NCI-H82 (cell line): ENCODE results near the gene CAMK2D.

Experiments
- DNase-seq: peaks from one replicate; lab custom pipeline; 2025; lab: John Stamatoyannopoulos, UW

CAMK2D gene

GRCh38 chr4:113564493-113564892 is 197.0 kb downstream of the CAMK2D start:
- DNase-seq = no peak

DNA sequence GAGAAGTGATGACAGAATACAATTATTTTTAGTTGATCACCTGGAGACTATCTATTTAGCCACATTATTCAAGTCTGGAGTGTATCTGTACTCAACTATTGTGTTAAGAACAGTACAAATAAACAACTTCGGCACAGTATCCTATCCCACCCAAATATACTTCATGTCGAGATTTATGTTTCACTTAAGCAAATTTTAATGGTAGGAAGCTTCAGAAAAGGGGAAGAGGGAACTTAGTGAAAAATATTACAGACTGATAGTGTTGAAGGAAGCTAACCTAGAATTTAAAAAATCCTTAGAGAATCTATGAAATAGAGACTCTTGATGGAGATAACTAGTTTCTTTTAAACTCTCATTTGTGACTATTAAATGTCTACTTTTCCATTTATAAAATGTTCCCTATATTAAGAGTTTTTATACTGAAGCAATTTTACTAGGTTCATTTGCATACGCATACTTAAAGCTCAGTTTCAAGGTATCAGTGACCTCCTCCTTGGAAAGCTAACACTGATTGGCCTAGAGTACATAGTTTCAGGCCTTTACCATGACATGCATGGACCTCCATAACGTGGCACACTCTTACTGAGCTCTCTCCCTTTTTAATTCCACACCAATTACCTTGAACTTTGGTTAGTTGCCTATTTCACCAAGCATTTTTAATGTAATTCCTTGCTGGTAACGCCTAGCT is 197.7 kb downstream of the CAMK2D start:
- DNase-seq = no peak

GRCh38 chr4:113561758-113562157 is 199.8 kb downstream of the CAMK2D start:
- no peak for DNase-seq

DNA sequence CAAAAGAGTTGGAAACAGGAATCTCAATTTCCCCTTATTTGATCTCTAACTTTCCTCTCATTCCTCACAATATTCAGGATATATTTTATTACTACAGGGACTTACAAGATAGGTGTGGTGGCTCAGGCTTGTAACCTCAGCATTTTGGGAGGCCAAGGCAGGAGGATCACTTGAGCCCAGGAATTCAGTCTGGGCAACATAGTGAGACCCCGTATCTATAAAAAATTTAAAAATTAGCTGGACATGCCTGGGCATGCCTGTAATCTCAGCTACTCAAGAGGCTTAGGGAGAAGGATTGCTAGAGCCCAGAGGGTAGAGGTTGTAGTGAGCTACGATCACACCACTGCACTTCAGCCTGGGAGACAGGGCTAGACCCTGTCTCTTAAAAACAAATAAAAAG is 200.4 kb downstream of the CAMK2D start:
- DNase-seq = peak; percentile 20

- no peak for DNase-seq
These were observed 201.0 kb downstream of the CAMK2D start for GRCh38 chr4:113560579-113560978.

GRCh38 chr4:113559947-113560346 is 201.6 kb downstream of the CAMK2D start:
- no peak for DNase-seq

- DNase-seq = no peak
These were observed 205.0 kb downstream of the CAMK2D start for GRCh38 chr4:113556382-113557134.

GRCh38 chr4:113555868-113556267 is 205.7 kb downstream of the CAMK2D start:
- DNase-seq = no peak

GRCh38 chr4:113553082-113553481 is 208.5 kb downstream of the CAMK2D start:
- DNase-seq = no peak

DNA sequence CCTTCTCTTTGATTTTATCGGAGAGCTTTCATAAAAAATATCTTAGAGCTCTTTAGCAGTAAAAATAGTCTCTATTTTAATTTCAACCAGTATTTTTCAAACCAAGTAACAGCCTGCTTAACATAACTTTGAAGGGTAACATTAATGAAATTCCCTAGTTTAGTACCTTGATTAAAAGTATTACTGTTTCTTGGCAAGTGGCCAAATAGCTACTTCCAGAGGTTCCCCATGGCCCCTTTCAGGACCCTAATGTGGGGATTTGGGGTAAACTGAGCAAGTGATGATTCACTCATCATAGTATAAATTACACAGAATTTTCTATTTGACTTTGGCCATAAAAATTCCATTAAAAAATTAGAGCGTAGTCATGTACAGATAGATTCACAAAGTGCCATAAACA is 211.0 kb downstream of the CAMK2D start:
- no peak for DNase-seq

DNA sequence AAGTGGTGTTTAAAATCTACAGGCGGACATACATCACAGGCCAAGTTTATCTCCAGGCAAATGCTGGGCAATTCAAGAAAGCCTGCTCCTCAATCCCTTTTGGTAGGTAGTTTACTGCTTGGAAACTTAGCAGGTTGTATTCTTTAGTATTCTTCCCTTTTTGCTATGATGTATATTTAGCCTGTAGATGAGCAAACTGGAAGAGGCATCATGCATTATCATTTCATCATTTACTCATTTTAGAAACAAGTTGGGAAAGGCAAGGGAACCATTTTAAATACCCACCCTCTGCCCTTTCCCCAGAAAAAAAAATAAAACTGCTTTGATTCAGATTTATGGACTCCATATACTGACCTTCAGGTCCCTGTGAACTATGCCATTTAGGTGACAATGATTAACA is 213.2 kb downstream of the CAMK2D start:
- DNase-seq = no peak

DNA sequence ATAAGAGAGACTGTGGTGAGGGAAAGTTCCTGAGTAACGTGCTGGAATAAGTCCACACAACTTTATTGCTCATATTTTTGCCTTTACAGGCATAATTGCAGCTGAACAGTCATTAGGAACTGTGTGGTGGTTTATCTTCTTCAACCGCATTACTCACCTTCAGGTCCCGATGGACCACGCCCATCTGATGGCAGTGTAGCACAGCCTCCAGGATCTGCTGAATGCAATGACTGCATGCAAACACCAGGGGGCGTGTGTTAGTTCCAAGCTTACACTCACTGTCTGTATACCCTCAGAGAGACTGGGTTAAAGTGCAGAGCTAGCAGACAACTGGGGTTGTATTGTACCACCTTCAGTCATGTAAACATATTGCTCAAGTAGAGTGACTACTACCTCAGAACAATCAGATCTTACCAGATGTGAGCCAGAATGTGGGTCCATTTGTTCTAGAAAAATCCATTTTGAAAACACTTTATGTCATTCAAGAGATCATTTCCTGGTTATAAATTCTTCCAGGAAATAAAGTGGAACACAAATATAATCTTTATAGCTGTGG is 214.0 kb downstream of the CAMK2D start:
- peak; percentile 92 for DNase-seq

- no peak for DNase-seq
These were observed 219.6 kb downstream of the CAMK2D start for GRCh38 chr4:113541933-113542332.

GRCh38 chr4:113540859-113541258 is 220.7 kb downstream of the CAMK2D start:
- peak; percentile 72 for DNase-seq

- DNase-seq = no peak
These were observed 222.1 kb downstream of the CAMK2D start for GRCh38 chr4:113539408-113539807.

DNA sequence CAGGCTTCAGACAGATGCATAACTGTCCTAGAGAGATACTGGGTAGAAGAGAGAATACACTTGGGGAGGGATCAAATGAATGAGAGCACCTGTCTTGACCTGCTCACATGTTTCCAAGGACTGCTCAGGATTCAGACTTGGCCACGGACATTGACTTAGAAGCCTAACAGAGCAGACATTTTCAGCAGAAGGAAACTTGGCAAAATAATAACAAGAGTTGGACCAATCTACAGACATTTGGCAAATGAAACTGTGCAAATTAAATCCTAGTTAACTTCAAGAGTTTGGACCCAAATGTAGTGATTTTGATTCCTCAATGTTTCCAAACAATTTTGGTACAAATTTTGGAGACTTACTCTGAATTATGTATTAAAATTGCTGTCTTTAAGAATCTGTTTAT is 223.9 kb downstream of the CAMK2D start:
- DNase-seq = no peak

DNA sequence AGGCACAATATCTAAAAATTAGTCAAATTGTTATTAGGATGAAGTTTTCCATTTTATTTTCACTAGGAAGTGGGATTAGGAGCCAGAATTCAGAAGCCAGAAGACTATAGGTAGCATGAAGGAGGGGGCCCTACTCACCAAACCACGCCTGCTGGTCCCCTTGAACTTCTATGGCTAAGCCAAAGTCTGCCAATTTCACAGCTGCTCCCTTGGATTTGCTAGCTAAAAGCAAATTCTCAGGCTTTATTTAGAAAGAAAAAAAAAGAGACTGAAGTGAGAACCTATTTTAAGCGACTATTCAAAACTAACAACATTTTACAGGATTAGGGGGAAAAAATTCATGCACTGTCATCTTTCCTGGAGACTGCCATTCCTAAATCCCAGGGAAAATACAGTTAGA is 224.3 kb downstream of the CAMK2D start:
- DNase-seq = no peak

DNA sequence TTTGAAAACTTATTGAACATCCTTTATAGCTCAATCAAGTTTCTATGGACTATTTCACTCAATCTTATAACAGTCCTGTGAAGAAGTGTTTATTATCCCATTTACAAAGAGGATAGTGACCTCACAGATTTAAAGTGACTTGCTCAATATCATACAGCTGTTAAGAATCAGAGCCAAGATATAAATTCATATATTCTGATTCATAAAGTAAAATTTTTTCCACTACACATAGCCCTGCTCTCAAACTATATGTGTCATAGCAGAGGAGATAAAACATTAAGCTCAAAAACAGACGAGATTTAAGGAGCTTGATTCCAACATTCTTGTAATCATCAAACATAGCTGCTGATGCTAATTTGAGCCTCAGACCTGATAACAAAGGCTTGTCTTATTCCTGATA is 226.8 kb downstream of the CAMK2D start:
- DNase-seq = no peak

- DNase-seq = no peak
These were observed 230.0 kb downstream of the CAMK2D start for GRCh38 chr4:113531572-113531971.

GRCh38 chr4:113528395-113528794 is 233.1 kb downstream of the CAMK2D start:
- no peak for DNase-seq

GRCh38 chr4:113525521-113525920 is 236.0 kb downstream of the CAMK2D start:
- DNase-seq = no peak

- no peak for DNase-seq
These were observed 236.9 kb downstream of the CAMK2D start for GRCh38 chr4:113524505-113525186.

GRCh38 chr4:113524096-113524495 is 237.4 kb downstream of the CAMK2D start:
- no peak for DNase-seq
